Mesendoderm (in vitro differentiated cells): ENCODE results near the gene MACROD2.

ENCODE experiments used
- DNase-seq: peaks from one replicate; pipeline ENCODE4 v3.0.0; 2013
- H2AK5ac ChIP-seq: 2 replicates; pipeline ENCODE4 v1.6.1; 2013; ENCODE audit warnings: low read length, inconsistent platforms
- H2BK120ac ChIP-seq: 2 replicates; pipeline ENCODE4 v1.6.1; 2013; ENCODE audit warnings: low read depth, mild to moderate bottlenecking, low read length, moderate library complexity, mixed read lengths
- H2BK15ac ChIP-seq: replicated peaks from 2 replicates; pipeline ENCODE4 v1.6.1; 2013; ENCODE audit warnings: low read depth, mild to moderate bottlenecking, moderate library complexity
- H2BK5ac ChIP-seq: 2 replicates; pipeline ENCODE4 v1.6.1; 2013; ENCODE audit warnings: low read length, inconsistent platforms
- H3K18ac ChIP-seq: 2 replicates; pipeline ENCODE4 v1.6.1; 2013; ENCODE audit warnings: mild to moderate bottlenecking, low read length, mixed read lengths
- H3K23ac ChIP-seq: one replicate; pipeline ENCODE4 v1.6.1; 2013; ENCODE audit warnings: low read length
- H3K27ac ChIP-seq: 2 replicates; pipeline ENCODE4 v1.5.1; 2013; ENCODE audit warnings: low read depth, mild to moderate bottlenecking, inconsistent platforms, low read length, moderate library complexity
- H3K27me3 ChIP-seq: 2 replicates; pipeline ENCODE4 v1.6.1; 2013; ENCODE audit warnings: low read length, control low read depth, mild to moderate bottlenecking, inconsistent platforms; ENCODE audit not compliant: insufficient read depth, poor library complexity
- H3K36me3 ChIP-seq: 2 replicates; pipeline ENCODE4 v1.6.1; 2013; ENCODE audit warnings: low read length, inconsistent platforms; ENCODE audit not compliant: control insufficient read depth, insufficient read depth
- H3K4ac ChIP-seq: one replicate; pipeline ENCODE4 v1.6.1; 2013; ENCODE audit warnings: low read depth, mild to moderate bottlenecking, low read length, moderate library complexity
- H3K4me1 ChIP-seq: 2 replicates; pipeline ENCODE4 v1.6.1; 2013; ENCODE audit warnings: low read depth, low read length, inconsistent platforms; ENCODE audit not compliant: control insufficient read depth
- H3K4me2 ChIP-seq: 2 replicates; pipeline ENCODE4 v1.6.1; 2013; ENCODE audit warnings: low read length
- H3K4me3 ChIP-seq: 2 replicates; pipeline ENCODE4 v1.5.1; 2013; ENCODE audit warnings: mild to moderate bottlenecking, low read length
- H3K56ac ChIP-seq: one replicate; pipeline ENCODE4 v1.6.1; 2013; ENCODE audit warnings: low read length
- H3K79me1 ChIP-seq: 2 replicates; pipeline ENCODE4 v1.6.1; 2013; ENCODE audit warnings: low read length, inconsistent platforms
- H3K79me2 ChIP-seq: 2 replicates; pipeline ENCODE4 v1.6.1; 2013; ENCODE audit warnings: mild to moderate bottlenecking, low read length; ENCODE audit not compliant: control insufficient read depth, insufficient read depth
- H3K9ac ChIP-seq: 2 replicates; pipeline ENCODE4 v1.6.1; 2013; ENCODE audit warnings: low read length, inconsistent platforms
- H4K5ac ChIP-seq: one replicate; pipeline ENCODE4 v1.6.1; 2013; ENCODE audit warnings: low read length
- H4K8ac ChIP-seq: one replicate; pipeline ENCODE4 v1.6.1; 2013; ENCODE audit warnings: low read depth, mild to moderate bottlenecking, control low read depth, low read length, moderate library complexity
- WGBS: extraction: QIAGEN DNeasy Blood & Tissue Kit; methylation state at CpG from one replicate; pipeline ENCODE4 v1.1.7; 2013; ENCODE audit warnings: low lambda C conversion rate, missing lambda C conversion rate; ENCODE audit not compliant: insufficient coverage; ENCODE audit errors: extremely low coverage; 5-methylcytosine and 5-hydroxymethylcytosine counted together

MACROD2 gene

DNA sequence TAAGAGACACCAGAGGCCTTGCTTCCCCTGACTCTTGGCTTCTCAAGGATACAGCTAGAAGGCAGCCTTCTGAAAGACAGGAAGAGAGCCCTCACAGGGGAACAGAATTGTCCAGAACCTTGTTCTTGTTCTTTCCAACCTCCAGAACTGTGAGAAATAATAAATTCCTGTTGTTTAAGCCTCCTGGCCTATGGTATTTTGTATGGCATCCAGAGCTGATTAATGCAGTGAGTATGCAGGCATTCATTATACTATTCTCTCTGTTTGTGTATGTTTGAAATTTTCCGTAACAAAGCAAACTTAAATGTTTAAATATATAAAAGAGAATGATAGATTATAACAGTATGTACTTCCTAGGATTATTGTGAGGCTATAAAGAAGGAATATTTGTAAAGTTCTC lies 1245.5 kb downstream of the MACROD2 start:
- H3K23ac ChIP-seq, result no peak overlapping the region
- no peak overlapping the region for H3K4me3 ChIP-seq
- no peak overlapping the region for H2BK5ac ChIP-seq
- H3K79me2 ChIP-seq, result no peaks in the 10 kb centered on the region
- no peak overlapping the region for H3K56ac ChIP-seq
- no peak overlapping the region for H2AK5ac ChIP-seq
- no peak overlapping the region for H4K8ac ChIP-seq
- no peak overlapping the region for H3K9ac ChIP-seq
- H2BK120ac ChIP-seq, result no peak overlapping the region
- no peak overlapping the region for H4K5ac ChIP-seq
- no peaks in the 10 kb centered on the region for H3K27me3 ChIP-seq
- no peak overlapping the region for H3K4ac ChIP-seq
- H3K36me3 ChIP-seq, result no peaks in the 10 kb centered on the region
- no peak overlapping the region for H3K27ac ChIP-seq
- no peaks in the 10 kb centered on the region for H3K79me1 ChIP-seq
- no CpG with 5 or more reads among the region's 1 CpG for WGBS
- no peak for DNase-seq
- H3K18ac ChIP-seq, result peak overlapping the region; percentile 60
- H3K4me1 ChIP-seq, result no peaks in the 10 kb centered on the region
- peak overlapping the region; percentile 85 for H2BK15ac ChIP-seq
- H3K4me2 ChIP-seq, result no peak overlapping the region

DNA sequence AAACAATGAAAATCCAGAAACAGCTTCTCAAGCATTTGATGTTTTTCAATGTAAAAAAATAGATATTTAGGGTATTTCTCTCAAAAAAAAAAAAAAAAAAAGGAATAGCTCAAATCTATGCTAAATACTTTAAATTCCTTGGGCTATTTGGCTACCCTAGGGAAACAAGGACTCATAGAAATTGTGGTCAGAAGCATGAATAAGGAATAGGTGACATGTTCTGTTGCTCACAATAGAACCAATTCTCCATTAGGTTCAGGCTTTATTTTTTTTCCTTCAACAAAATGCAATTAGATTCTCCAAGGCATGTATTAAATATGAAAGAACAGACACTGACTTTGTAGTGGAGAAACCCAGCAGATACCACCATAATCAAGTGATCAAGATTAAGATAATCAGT lies 1246.4 kb downstream of the MACROD2 start:
- no peak overlapping the region for H3K4ac ChIP-seq
- no peak overlapping the region for H3K27ac ChIP-seq
- H2BK15ac ChIP-seq, result no peak overlapping the region
- no peaks in the 10 kb centered on the region for H3K4me1 ChIP-seq
- H3K27me3 ChIP-seq, result no peaks in the 10 kb centered on the region
- no peak overlapping the region for H4K8ac ChIP-seq
- no peak overlapping the region for H3K9ac ChIP-seq
- H2BK120ac ChIP-seq, result no peak overlapping the region
- H3K56ac ChIP-seq, result no peak overlapping the region
- H3K18ac ChIP-seq, result no peak overlapping the region
- no peak overlapping the region for H3K4me3 ChIP-seq
- H3K79me2 ChIP-seq, result no peaks in the 10 kb centered on the region
- no peaks in the 10 kb centered on the region for H3K79me1 ChIP-seq
- no peak overlapping the region for H3K23ac ChIP-seq
- no peak for DNase-seq
- no peak overlapping the region for H2BK5ac ChIP-seq
- H3K36me3 ChIP-seq, result no peaks in the 10 kb centered on the region
- no peak overlapping the region for H4K5ac ChIP-seq
- no peak overlapping the region for H3K4me2 ChIP-seq
- no peak overlapping the region for H2AK5ac ChIP-seq

DNA sequence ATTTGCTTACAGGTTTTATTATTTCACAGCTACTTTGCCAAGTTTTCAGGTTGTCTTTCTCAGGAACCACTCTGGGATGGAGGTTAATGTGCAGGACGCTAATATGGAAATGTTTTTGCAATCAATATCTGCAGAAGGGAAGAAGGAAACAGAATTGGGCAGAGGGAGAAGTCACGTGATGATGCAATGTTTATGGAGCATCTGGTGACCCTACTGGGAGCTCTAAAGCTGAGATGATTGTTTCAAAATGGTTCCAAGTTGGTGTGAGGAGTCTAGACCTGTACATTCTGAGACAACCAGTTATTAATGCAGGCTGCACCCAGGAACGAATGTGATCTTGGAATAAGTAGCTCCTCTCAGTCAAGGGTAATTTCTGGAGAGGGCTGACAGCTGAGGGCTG lies 1247.5 kb downstream of the MACROD2 start:
- Histone ChIP-seq H3K9ac (no peak overlapping the region), H3K4me2 (no peak overlapping the region), H3K27ac (no peak overlapping the region), H3K4me3 (no peak overlapping the region), H2BK15ac (no peak overlapping the region), H3K23ac (no peak overlapping the region), H2BK120ac (no peak overlapping the region), H3K18ac (no peak overlapping the region), H2BK5ac (no peak overlapping the region), H3K79me1 (no peaks in the 10 kb centered on the region), H3K79me2 (no peaks in the 10 kb centered on the region), H3K4ac (no peak overlapping the region), H4K5ac (no peak overlapping the region), H3K4me1 (no peaks in the 10 kb centered on the region), H3K56ac (no peak overlapping the region), H2AK5ac (no peak overlapping the region), H3K36me3 (no peaks in the 10 kb centered on the region), H4K8ac (no peak overlapping the region), H3K27me3 (no peaks in the 10 kb centered on the region)
- WGBS, result no CpG with 5 or more reads among the region's 3 CpGs
- DNase-seq, result no peak

DNA sequence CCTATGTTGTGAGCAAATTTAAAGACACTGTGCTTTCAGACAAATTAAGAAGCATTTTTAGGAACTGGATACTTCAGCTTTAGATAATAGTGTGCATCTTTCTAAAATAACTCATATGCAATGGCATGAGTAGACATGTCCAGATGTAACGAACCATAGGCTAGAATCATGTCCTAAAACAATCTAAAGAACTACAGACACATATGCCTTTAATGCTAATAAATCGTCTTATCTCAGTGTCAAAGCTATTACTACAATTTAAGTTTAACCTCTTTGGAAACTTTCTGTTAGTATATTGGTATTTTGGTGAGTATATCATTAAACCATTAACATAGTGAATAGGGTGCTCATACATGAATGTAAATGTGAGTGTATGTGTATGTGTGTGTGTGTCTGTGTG lies 1250.6 kb downstream of the MACROD2 start:
- no peak overlapping the region for H2AK5ac ChIP-seq
- H2BK120ac ChIP-seq, result no peak overlapping the region
- no peaks in the 10 kb centered on the region for H3K79me2 ChIP-seq
- H3K36me3 ChIP-seq, result no peaks in the 10 kb centered on the region
- H3K4me3 ChIP-seq, result no peak overlapping the region
- no peak overlapping the region for H3K23ac ChIP-seq
- H2BK15ac ChIP-seq, result no peak overlapping the region
- H3K9ac ChIP-seq, result no peak overlapping the region
- no peak overlapping the region for H3K27ac ChIP-seq
- peaks cover 3% of the 10 kb centered on the region for H3K4me1 ChIP-seq
- DNase-seq, result no peak
- H3K79me1 ChIP-seq, result no peaks in the 10 kb centered on the region
- H3K27me3 ChIP-seq, result no peaks in the 10 kb centered on the region
- H4K8ac ChIP-seq, result no peak overlapping the region
- H3K4ac ChIP-seq, result no peak overlapping the region
- H4K5ac ChIP-seq, result no peak overlapping the region
- H2BK5ac ChIP-seq, result no peak overlapping the region
- no peak overlapping the region for H3K4me2 ChIP-seq
- no peak overlapping the region for H3K18ac ChIP-seq
- WGBS, result no CpG with 5 or more reads among the region's 2 CpGs
- H3K56ac ChIP-seq, result no peak overlapping the region

DNA sequence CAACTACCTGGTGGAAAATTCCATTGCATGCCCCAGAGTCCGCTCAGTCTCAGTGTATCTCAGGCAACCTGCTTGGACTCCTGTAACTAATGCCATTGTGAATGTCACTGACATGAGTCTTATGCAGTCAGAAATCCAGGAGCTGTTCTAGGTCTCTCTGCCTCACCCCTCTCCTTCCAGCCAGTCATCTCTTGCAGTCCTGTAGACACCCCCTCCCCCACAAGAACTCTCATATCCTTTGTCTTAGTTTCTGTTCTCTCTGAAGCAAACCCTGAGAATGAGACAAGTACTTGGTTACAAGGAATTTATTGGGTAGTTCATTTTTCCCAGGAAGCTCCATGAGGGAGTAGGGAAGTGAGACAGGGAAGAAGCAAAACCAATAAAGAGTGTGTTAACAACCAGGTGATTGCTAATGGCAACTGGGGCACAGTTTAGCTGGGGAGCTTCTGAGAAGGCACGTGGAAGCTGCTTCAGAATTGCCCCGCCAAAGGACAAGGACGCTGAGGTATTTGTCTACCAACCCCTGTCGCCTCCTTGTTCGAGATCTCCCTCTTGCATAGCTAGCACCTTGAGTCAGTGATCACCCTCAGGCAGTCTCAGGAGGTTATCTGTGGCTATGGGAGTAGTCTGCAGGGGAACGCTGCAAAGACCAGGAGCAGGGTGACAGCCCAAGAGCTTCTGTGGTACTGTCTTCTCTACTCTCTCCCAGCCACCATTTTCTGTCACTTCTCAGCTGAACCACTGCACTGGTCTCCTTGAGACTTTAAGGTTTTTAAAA lies 1253.5 kb downstream of the MACROD2 start:
- Histone ChIP-seq H3K56ac (no peak overlapping the region), H4K8ac (no peak overlapping the region), H2BK5ac (no peak overlapping the region), H3K9ac (no peak overlapping the region), H2AK5ac (no peak overlapping the region), H3K18ac (no peak overlapping the region), H3K4me2 (no peak overlapping the region), H3K4ac (no peak overlapping the region), H3K27me3 (no peaks in the 10 kb centered on the region), H3K23ac (no peak overlapping the region), H3K79me1 (no peaks in the 10 kb centered on the region), H4K5ac (no peak overlapping the region), H2BK120ac (no peak overlapping the region), H3K4me1 (peaks cover 3% of the 10 kb centered on the region), H3K27ac (no peak overlapping the region), H2BK15ac (no peak overlapping the region), H3K36me3 (no peaks in the 10 kb centered on the region), H3K79me2 (no peaks in the 10 kb centered on the region), H3K4me3 (no peak overlapping the region)
- DNase-seq, result no peak
- WGBS, result no CpG with 5 or more reads among the region's 7 CpGs

DNA sequence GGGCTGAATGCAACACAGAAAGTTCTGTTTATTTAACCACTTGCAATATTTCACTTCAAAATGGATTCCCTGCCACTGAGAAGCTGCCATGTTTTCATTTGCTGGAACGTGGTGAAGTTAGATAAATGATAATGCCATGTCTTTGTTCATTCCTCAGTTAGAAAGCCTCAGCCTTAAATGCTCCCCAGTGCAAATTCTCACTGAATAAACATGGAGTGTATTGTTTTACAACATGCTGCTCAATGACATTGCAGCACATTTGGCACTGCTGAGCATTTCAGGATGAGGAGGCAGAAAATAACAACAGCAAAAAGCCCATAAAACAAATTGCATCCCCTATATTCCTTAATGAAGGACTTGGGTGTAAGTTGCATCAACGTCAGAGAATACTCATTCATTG lies 1255.9 kb downstream of the MACROD2 start:
- Histone ChIP-seq H3K4me1 (peaks cover 3% of the 10 kb centered on the region), H2BK5ac (no peak overlapping the region), H3K4ac (no peak overlapping the region), H3K27ac (no peak overlapping the region), H2AK5ac (no peak overlapping the region), H3K36me3 (no peaks in the 10 kb centered on the region), H3K23ac (no peak overlapping the region), H3K79me2 (no peaks in the 10 kb centered on the region), H3K79me1 (no peaks in the 10 kb centered on the region), H3K4me2 (no peak overlapping the region), H3K27me3 (no peaks in the 10 kb centered on the region), H2BK15ac (no peak overlapping the region), H3K18ac (no peak overlapping the region), H4K8ac (no peak overlapping the region), H2BK120ac (no peak overlapping the region), H4K5ac (no peak overlapping the region), H3K56ac (no peak overlapping the region), H3K9ac (no peak overlapping the region), H3K4me3 (no peak overlapping the region)
- DNase-seq, result no peak
- no CpG with 5 or more reads among the region's 2 CpGs for whole genome bisulfite sequencing
